ENCODE measurements around the gene MVK.

Gene MVK

GRCh38 chr12:109618082-109618481 is 44.5 kb downstream of the MVK start:
- H3K27me3 ChIP-seq (ENCODE audit: insufficient read depth, low read depth, severe bottlenecking), result no peaks in the 10 kb centered on the region
- no peak overlapping the region for H3K27ac ChIP-seq
- TF ChIP-seq CTCF (IDR thresholded peaks at IDR 0.05; ENCODE audit: low read depth, low read length), result no peak
- H3K9me3 ChIP-seq (ENCODE audit: severe bottlenecking), result no peaks in the 10 kb centered on the region
- no peaks in the 10 kb centered on the region for H3K36me3 ChIP-seq
- H3K4me3 ChIP-seq (ENCODE audit: low read depth, low read length), result no peak overlapping the region
- no peak for DNase-seq

DNA sequence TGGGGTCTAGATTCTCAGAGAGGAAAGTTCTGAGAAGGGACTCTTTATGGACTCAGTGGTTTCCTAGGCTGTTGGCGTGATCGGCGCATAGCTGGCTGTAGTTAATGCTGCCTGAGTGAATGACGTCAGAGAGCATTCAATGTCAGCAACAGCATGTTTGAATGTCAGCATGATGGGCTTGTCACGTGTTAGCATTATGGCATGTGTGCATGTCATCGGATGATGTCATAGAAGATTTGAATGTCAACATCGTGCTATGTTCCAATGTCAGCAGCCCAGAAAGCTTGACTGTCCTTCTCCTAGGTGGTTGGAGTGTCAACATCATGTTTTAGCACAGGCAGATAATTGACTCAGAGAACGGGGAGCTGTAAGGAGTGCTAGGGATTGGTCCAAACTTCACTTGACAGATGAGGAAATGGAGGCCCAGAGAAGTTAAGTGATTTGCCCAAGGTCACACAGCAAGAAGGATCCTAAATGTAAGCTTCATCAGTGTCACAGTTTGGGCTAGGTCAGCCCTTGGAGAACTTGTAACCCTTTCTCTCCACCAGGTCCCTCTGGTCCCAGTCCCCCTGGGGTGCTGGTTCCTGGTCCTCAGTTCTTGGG is 45.5 kb downstream of the MVK start:
- Histone ChIP-seq H3K9me3 (ENCODE audit: severe bottlenecking) (no peaks in the 10 kb centered on the region), H3K27ac (no peak overlapping the region), H3K27me3 (ENCODE audit: insufficient read depth, low read depth, severe bottlenecking) (no peaks in the 10 kb centered on the region), H3K4me3 (ENCODE audit: low read depth, low read length) (no peak overlapping the region), H3K36me3 (no peaks in the 10 kb centered on the region)
- TF ChIP-seq CTCF (IDR thresholded peaks at IDR 0.05; ENCODE audit: low read depth, low read length), result no peak
- DNase-seq, result no peak

DNA sequence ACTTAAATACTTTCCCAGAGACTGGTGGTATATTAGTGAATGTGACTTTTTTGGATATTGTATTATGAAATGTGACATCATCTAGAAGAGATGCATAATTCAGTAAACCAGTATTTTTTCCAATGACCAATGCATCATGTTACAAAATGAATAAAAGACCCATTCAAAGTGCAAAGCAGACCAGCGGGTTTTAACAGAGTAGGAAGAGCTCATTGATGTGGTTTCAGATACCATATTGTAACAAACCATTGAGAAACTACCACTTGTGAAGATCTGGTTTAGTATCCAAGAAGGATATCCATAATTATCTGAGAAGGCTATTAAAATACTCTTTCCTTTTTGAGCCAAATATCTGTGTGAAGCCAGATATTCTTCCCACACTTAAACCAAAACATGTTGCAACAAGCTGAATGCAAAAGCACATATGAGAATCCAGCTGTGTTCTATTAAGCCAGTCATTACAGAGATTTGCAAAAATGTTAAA is 47.7 kb downstream of the MVK start:
- H3K27ac ChIP-seq, result no peak overlapping the region
- no peak for DNase-seq
- no peak for TF ChIP-seq CTCF (IDR thresholded peaks at IDR 0.05; ENCODE audit: low read depth, low read length)
- no peaks in the 10 kb centered on the region for H3K9me3 ChIP-seq (ENCODE audit: severe bottlenecking)
- no peaks in the 10 kb centered on the region for H3K36me3 ChIP-seq
- no peak overlapping the region for H3K4me3 ChIP-seq (ENCODE audit: low read depth, low read length)
- no peaks in the 10 kb centered on the region for H3K27me3 ChIP-seq (ENCODE audit: insufficient read depth, low read depth, severe bottlenecking)

DNA sequence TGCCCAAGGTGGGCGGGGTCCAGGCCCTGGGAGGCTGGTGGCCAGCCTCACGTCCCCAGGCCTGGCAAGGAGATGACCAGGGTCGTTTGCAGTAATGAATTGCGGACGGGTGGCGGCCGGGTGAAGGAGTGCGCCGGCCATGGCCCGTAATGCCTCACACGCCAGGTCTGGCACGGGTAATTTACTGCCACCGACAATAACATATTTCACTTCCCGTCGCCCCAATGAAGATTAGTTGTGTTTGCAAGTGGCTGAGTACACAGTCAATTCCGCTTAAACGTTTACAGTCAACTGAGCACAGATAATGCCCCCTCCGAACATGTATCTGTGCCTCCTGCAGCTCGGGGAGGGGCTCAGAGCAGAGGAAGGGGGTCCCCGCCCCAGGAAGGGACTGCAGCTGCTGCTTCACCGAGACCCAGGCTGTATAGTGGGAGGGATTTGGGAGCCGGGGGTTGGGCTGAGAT is 48.3 kb downstream of the MVK start:
- no peak for DNase-seq
- no peak for TF ChIP-seq CTCF (IDR thresholded peaks at IDR 0.05; ENCODE audit: low read depth, low read length)
- H3K27me3 ChIP-seq (ENCODE audit: insufficient read depth, low read depth, severe bottlenecking), result no peaks in the 10 kb centered on the region
- no peaks in the 10 kb centered on the region for H3K9me3 ChIP-seq (ENCODE audit: severe bottlenecking)
- H3K36me3 ChIP-seq, result no peaks in the 10 kb centered on the region
- no peak overlapping the region for H3K27ac ChIP-seq
- no peak overlapping the region for H3K4me3 ChIP-seq (ENCODE audit: low read depth, low read length)

- DNase-seq, result no peak
- no peaks in the 10 kb centered on the region for H3K27me3 ChIP-seq (ENCODE audit: insufficient read depth, low read depth, severe bottlenecking)
- no peak overlapping the region for H3K4me3 ChIP-seq (ENCODE audit: low read depth, low read length)
- H3K9me3 ChIP-seq (ENCODE audit: severe bottlenecking), result no peaks in the 10 kb centered on the region
- no peak for TF ChIP-seq CTCF (IDR thresholded peaks at IDR 0.05; ENCODE audit: low read depth, low read length)
- no peak overlapping the region for H3K27ac ChIP-seq
- H3K36me3 ChIP-seq, result no peaks in the 10 kb centered on the region
Observed at GRCh38 chr12:109624467-109624866, 50.9 kb downstream of the MVK start.

DNA sequence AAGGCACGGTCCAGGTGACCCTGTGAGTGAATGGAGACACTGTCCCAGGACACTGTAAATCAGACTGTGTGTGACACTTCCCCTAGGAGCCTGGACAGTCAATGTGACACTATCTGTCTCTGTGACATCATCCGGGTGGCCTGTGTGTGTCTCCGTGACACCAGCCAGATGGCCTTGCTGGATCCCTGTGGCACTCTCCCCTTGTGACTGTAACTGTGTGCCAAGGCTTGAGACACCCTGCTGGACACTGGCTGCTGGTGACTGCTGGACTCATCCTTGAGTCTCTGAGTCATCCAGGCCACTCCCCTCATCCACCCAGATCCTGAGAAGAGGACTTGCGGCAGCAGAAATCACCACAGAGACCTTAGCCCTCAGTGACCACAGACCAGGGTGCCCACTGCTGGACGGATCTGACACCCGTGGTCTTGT is 51.6 kb downstream of the MVK start:
- no peak for TF ChIP-seq CTCF (IDR thresholded peaks at IDR 0.05; ENCODE audit: low read depth, low read length)
- no peak overlapping the region for H3K27ac ChIP-seq
- no peak overlapping the region for H3K4me3 ChIP-seq (ENCODE audit: low read depth, low read length)
- no peaks in the 10 kb centered on the region for H3K36me3 ChIP-seq
- no peaks in the 10 kb centered on the region for H3K27me3 ChIP-seq (ENCODE audit: insufficient read depth, low read depth, severe bottlenecking)
- H3K9me3 ChIP-seq (ENCODE audit: severe bottlenecking), result no peaks in the 10 kb centered on the region
- DNase-seq, result peak; percentile 50
